Esophagus squamous epithelium (tissue), 4 donors: ENCODE data around the gene DUOXA2.
"Not testable (repeated sequence)": the region's sequence is repeated elsewhere in the genome, so short reads cannot be mapped to it uniquely, and the experiment has no call there.

Experiments used
- POLR2A ChIP-seq, 4 donors: fragments of 450-650 bp; IDR thresholded peaks; one replicate each; pipeline ENCODE4 v1.6.1; 2017; ENCODE audit warnings: antibody characterized with exemption in 4 of 4, mild to moderate bottlenecking in 4 of 4, moderate library complexity in 3 of 4
- TF ChIP-seq, protein P1 (sequence below), 6 experiments: fragments of 450-650 bp in 4 of 6; fragments of 200-600 bp in 2 of 6; sonication (generic) in 2 of 6; IDR thresholded peaks; one replicate each; pipeline ENCODE4 v1.5.1; 2016 to 2019; ENCODE audit warnings: antibody characterized with exemption in 6 of 6, mild to moderate bottlenecking in 4 of 6, moderate library complexity in 4 of 6

DNA sequence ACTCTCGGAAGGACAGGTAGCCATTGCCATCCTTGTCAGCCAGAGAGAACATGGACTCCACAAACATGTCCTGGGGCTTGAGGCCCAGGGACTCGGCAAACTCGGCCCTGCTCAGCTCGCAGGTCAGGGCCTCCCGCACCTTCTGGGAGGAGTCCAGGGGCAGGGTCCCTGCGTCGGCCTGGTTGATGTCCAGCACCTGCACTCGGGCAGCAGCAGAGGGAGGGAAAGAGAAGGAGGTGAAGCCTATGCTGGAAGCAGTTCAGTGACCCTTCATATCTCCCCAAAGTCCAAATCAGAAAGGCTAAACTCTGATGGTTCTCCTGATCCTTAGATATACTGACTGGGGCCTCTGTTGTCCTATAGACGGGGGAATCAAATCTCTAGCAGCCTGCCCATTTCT is 10.0 kb upstream of the DUOXA2 start:
- TF ChIP-seq, protein P1, sequence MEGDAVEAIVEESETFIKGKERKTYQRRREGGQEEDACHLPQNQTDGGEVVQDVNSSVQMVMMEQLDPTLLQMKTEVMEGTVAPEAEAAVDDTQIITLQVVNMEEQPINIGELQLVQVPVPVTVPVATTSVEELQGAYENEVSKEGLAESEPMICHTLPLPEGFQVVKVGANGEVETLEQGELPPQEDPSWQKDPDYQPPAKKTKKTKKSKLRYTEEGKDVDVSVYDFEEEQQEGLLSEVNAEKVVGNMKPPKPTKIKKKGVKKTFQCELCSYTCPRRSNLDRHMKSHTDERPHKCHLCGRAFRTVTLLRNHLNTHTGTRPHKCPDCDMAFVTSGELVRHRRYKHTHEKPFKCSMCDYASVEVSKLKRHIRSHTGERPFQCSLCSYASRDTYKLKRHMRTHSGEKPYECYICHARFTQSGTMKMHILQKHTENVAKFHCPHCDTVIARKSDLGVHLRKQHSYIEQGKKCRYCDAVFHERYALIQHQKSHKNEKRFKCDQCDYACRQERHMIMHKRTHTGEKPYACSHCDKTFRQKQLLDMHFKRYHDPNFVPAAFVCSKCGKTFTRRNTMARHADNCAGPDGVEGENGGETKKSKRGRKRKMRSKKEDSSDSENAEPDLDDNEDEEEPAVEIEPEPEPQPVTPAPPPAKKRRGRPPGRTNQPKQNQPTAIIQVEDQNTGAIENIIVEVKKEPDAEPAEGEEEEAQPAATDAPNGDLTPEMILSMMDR (IDR thresholded peaks at IDR 0.05) = not testable (repeated sequence)
- not testable (repeated sequence) for TF ChIP-seq POLR2A (IDR thresholded peaks at IDR 0.05)
